Measurements from ENCODE around the gene ITGBL1. TPM values are rescaled to one million over a fixed set of nuclear protein-coding genes. Genes with fewer than 3 reads are reported as not detected.

ITGBL1 gene
- total RNA-seq, 1 experiment from 2014 or later = not detected

- no peak overlapping the region for H3K4me3 Mint-ChIP-seq (ENCODE audit: unreplicated experiment)
- TF ChIP-seq CTCF (IDR thresholded peaks at IDR 0.05; ENCODE audit: insufficient read depth in 1 of 2, low read depth in 1 of 2, low read length in 1 of 2, severe bottlenecking in 1 of 2, unreplicated experiment in 1 of 2) = no peak
- no peaks in the 10 kb centered on the region; the same call in 1 of the 2 replicates for H3K4me1 ChIP-seq
- no peaks in the 10 kb centered on the region for H3K9me3 Mint-ChIP-seq (ENCODE audit: unreplicated experiment)
- BruUV-seq (replicated peaks) = no TSS peak
- H3K9me3 ChIP-seq = no peaks in the 10 kb centered on the region; the same call in 1 of the 2 replicates
- H3K27ac Mint-ChIP-seq (ENCODE audit: unreplicated experiment) = no peak overlapping the region
- H3K27me3 ChIP-seq (replicated peaks; ENCODE audit: control insufficient read depth, insufficient read depth, low read length) = no peaks in the 10 kb centered on the region; the same call in 1 of the 2 replicates
- POLR2A ChIA-PET = no interaction called here
- H3K27me3 Mint-ChIP-seq (ENCODE audit: insufficient read depth, unreplicated experiment) = no peaks in the 10 kb centered on the region
- no peaks in the 10 kb centered on the region for H3K36me3 Mint-ChIP-seq (ENCODE audit: insufficient read depth, unreplicated experiment)
- H3K36me3 ChIP-seq (ENCODE audit: control insufficient read depth, insufficient read depth, low read length) = no peaks in the 10 kb centered on the region
- CTCF ChIA-PET = no interaction called here
- DNase-seq = no peak
- H3K4me3 ChIP-seq (ENCODE audit: low read depth, low read length) = no peak overlapping the region
- intact Hi-C loops (cut with micrococcal nuclease; ENCODE audit: unreplicated experiment) = no loop called here
- H3K4me1 Mint-ChIP-seq (ENCODE audit: low read depth, unreplicated experiment) = no peaks in the 10 kb centered on the region
Measured at GRCh38 chr13:101450749-101451130, 1.7 kb upstream of the ITGBL1 start.

- no peaks in the 10 kb centered on the region for H3K4me1 Mint-ChIP-seq (ENCODE audit: low read depth, unreplicated experiment)
- no peak overlapping the region for H3K4me3 Mint-ChIP-seq (ENCODE audit: unreplicated experiment)
- no peaks in the 10 kb centered on the region for H3K36me3 ChIP-seq (ENCODE audit: control insufficient read depth, insufficient read depth, low read length)
- H3K27me3 ChIP-seq (replicated peaks; ENCODE audit: control insufficient read depth, insufficient read depth, low read length) = no peaks in the 10 kb centered on the region; the same call in 1 of the 2 replicates
- H3K9me3 ChIP-seq = no peaks in the 10 kb centered on the region; the same call in 1 of the 2 replicates
- no peak for DNase-seq
- no peaks in the 10 kb centered on the region for H3K36me3 Mint-ChIP-seq (ENCODE audit: insufficient read depth, unreplicated experiment)
- intact Hi-C loops (cut with micrococcal nuclease; ENCODE audit: unreplicated experiment) = no loop called here
- H3K4me3 ChIP-seq (ENCODE audit: low read depth, low read length) = no peak overlapping the region
- POLR2A ChIA-PET = no interaction called here
- no peaks in the 10 kb centered on the region for H3K27me3 Mint-ChIP-seq (ENCODE audit: insufficient read depth, unreplicated experiment)
- no peak overlapping the region for H3K27ac Mint-ChIP-seq (ENCODE audit: unreplicated experiment)
- TF ChIP-seq CTCF (IDR thresholded peaks at IDR 0.05; ENCODE audit: insufficient read depth in 1 of 2, low read depth in 1 of 2, low read length in 1 of 2, severe bottlenecking in 1 of 2, unreplicated experiment in 1 of 2) = no peak
- BruUV-seq (replicated peaks) = no TSS peak
- no peaks in the 10 kb centered on the region; the same call in 1 of the 2 replicates for H3K4me1 ChIP-seq
- H3K9me3 Mint-ChIP-seq (ENCODE audit: unreplicated experiment) = no peaks in the 10 kb centered on the region
- CTCF ChIA-PET = no interaction called here
Measured at GRCh38 chr13:101451641-101452040, 834 bp upstream of the ITGBL1 start.

- intact Hi-C loops (cut with micrococcal nuclease; ENCODE audit: unreplicated experiment) = no loop called here
- no peaks in the 10 kb centered on the region for H3K9me3 Mint-ChIP-seq (ENCODE audit: unreplicated experiment)
Measured at GRCh38 chr13:101453784-101454201, 1.3 kb downstream of the ITGBL1 start.

More at GRCh38 chr13:101453784-101454201, 1.3 kb downstream of the ITGBL1 start:
- POLR2A ChIA-PET = no interaction called here
- no peak overlapping the region for H3K4me3 ChIP-seq (ENCODE audit: low read depth, low read length)
- CTCF ChIA-PET = no interaction called here
- no peaks in the 10 kb centered on the region; the same call in 1 of the 2 replicates for H3K4me1 ChIP-seq
- peaks cover 2% of the 10 kb centered on the region for H3K27me3 Mint-ChIP-seq (ENCODE audit: insufficient read depth, unreplicated experiment)
- H3K4me1 Mint-ChIP-seq (ENCODE audit: low read depth, unreplicated experiment) = no peaks in the 10 kb centered on the region
- TF ChIP-seq CTCF (IDR thresholded peaks at IDR 0.05; ENCODE audit: insufficient read depth in 1 of 2, low read depth in 1 of 2, low read length in 1 of 2, severe bottlenecking in 1 of 2, unreplicated experiment in 1 of 2) = no peak
- no peaks in the 10 kb centered on the region; the same call in 1 of the 2 replicates for H3K27me3 ChIP-seq (replicated peaks; ENCODE audit: control insufficient read depth, insufficient read depth, low read length)
- H3K4me3 Mint-ChIP-seq (ENCODE audit: unreplicated experiment) = no peak overlapping the region
- BruUV-seq (replicated peaks) = no TSS peak
- no peaks in the 10 kb centered on the region for H3K36me3 ChIP-seq (ENCODE audit: control insufficient read depth, insufficient read depth, low read length)
- no peak overlapping the region for H3K27ac Mint-ChIP-seq (ENCODE audit: unreplicated experiment)
- no peaks in the 10 kb centered on the region for H3K36me3 Mint-ChIP-seq (ENCODE audit: insufficient read depth, unreplicated experiment)
- no peaks in the 10 kb centered on the region for H3K9me3 ChIP-seq
- DNase-seq = no peak

Measured in Caco-2 (cell line).